HG03196 (cell line): ENCODE data around the gene OLFM2.
"Not testable (repeated sequence)": the region's sequence is repeated elsewhere in the genome, so short reads cannot be mapped to it uniquely, and the experiment has no call there.

ENCODE experiments used
- ATAC-seq: cut with Tn5 transposase; IDR thresholded peaks from one replicate; pipeline ENCODE4 v1.9.1; 2021; ENCODE audit not compliant: unreplicated experiment

OLFM2 gene

DNA sequence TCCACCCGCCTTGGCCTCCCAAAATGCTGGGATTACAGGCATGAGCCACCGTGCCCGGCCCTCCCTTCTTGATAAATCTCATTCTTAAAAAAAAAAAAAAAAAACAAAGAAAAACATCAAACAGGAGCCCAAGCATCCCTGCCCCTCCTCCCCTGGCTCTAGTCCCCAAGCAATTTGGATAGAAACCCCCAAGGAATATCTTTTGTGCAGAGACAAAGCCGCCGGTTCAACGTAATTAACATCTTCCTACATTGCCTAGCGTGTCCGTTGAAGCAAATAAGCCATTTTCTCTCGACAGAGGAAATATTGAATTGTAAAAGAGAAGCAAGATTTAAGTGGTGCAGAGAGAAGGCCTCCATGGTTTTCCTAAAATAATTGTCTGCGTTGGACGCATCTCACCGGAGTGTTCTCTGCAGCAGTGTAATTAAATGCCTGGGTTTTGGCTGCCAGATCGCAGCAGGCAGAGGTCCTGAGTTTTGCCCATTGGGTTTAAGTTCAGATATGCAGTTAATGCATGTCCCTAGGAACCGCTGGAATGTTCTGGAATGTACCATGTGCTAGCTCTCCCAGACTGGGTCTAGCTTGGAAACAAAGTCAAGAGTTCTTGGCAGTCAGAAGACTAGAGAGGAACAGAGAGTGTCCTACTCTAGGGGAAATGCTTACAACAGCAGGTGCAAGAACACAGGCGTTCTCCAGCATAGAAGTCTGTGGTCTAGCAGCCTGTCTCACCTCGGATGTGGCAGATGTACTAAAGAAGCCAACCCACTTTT lies 70.4 kb downstream of the OLFM2 start:
- ATAC-seq: no peak

DNA sequence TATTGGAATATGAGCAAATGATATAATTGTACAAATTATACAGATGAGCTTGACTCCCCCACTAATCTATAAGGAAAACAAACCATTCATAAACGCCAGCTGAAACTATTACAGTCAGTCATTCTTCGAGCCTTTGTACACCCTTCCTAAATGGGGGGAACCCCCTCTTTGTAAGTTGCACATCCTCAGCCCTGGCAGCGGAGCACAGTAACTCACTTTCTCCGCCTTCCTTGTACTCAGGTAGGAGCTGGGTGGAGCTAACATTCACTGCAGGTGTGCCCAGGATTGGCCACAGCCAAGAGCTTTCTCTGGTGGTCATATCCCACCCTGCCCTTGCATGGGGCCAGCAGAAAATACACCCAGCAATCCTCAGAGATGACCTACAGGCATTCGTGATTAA lies 72.6 kb downstream of the OLFM2 start:
- ATAC-seq: no peak

DNA sequence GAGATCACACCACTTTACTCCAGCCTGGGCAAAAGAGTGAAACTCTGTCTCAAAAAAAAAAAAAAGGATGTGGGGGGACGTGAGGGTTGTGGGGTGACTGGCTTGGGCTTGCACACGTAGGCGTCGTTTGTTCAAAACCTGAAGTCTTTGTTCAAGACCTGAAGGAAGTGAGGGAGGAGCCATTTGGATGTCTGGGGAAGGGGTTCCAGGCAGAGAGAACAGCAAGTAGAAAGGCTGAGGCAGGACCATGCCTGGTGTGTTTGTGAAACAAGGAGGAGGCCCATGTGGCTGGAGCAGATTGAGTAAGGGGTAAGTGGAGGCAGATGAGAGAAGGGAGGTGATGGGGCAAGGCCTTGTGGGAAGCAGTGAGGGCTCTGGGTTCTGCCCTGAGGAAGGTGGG lies 73.4 kb downstream of the OLFM2 start:
- ATAC-seq: no peak

DNA sequence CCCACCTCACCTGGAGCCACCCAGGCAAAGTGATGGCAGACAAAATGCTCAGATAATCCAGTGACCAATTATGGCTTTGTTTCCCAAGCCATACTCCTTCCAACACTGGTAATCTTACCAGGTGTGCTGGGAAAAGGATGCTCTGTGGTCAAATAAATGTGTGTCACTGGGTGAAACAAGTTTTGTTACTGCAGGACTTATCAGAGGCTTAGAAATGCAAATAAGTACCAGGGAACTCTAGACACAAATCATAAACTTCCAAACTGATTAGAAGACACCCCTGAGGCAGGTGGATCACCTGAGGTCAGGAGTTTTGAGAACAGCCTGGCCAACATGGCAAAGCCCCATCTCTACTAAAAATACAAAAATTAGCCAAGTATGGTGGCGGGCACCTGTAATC lies 74.8 kb downstream of the OLFM2 start:
- no peak for ATAC-seq

DNA sequence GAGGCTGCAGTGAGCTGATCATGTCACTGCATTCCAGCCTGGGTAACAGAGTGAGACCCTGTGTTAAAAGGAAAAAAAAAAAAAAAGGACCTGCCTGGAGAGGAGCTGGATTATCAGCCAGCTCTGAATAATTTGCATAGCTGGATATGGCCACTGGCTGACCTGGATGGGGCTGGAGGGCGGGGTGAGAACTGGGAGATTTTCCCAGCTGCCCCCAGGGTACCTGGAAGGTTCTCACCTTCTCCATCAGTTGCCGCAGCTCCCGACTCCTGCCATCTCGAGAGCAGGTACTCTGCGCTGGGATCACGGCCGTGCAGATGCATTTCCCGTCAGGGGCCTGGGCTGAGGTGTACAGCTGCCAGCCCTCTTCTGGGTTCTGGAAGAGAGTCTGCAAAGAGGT lies 75.9 kb downstream of the OLFM2 start:
- ATAC-seq: no peak

DNA sequence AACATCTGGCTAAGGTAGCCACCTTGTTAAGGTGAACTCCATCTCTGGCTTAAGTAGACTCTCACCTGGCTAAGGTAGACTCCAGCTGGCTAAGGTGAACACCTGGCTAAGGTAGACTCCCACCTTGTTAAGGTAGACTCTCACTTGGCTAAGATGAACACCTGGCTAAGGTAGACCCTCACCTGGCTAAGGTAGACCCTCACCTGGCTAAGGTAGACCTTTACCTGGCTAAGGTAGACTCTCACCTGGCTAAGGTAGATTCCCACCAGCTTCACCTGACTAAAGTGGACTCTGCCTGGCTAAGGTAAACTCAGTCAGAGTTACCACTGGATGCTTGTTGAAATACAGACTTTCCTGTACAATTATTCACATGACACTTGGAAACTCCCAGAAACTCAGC lies 77.5 kb downstream of the OLFM2 start:
- no peak for ATAC-seq

DNA sequence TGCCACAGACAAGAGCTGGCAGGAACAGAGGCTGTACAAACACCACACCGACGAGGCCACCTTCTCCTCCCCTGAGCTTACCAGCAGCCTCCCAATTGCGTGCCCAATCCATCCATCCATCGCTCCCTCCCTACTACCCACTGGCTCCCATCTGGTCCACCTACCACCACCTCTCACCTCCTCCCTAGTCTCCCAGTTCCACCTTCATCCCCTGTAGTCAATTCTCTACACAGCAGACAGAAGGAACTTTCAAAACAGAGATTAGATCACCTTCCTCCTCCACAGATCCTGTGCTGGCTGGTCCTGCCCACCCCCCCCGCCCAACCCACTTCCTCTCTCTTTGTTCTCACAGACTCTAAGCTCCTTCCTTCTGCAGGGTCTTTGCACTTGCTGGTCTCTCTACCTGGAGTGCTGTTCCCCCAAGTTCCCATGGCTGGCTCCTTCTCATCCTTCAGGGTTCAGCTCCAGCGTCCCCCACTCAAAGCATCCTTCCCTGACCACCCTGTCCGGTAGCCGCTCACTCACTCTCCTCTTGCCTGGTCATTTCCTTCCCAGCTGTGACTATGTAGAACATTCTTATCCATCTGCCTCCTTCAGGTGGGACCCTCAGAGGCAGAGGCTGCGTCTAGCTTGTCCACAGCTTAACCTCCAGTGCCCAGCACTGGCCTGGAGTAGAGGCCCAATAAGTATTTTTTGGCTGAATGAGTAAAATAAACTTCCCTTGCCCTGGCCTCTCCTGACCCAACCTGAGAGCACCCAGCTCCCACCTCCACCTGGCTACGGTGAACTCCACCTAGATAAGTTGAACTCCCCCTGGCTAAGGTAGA lies 78.2 kb downstream of the OLFM2 start:
- no peak for ATAC-seq

DNA sequence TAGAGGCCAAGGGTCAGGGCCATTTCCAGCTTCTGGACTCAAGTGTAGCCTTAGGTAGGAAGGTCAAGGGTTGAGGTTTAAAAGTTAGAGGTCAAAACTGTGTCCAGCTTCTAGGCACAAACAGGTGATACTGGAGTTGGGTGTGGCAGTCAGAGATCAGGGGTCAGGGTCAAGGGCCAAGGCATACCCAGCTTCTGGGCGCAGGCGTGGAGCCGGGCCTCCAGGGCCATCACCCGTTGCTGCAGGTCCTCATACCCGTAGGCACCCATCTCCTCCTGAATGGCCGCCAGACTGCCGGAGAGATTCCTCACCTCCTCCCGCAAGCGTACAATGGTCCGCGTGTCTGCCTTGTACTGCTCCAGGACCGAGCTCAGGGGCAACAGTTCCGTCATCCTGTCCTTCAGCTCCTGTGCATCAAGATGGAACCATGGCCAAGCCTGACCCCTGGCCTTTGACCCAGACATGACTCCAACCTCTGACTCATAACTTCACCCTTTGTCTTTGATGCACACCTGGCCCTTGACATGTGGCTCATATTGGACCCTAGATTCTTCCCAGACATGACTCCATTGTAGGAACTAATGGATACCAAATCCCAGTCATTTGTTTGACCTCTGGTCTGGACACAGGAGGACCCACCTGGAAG lies 79.1 kb downstream of the OLFM2 start:
- no peak for ATAC-seq

DNA sequence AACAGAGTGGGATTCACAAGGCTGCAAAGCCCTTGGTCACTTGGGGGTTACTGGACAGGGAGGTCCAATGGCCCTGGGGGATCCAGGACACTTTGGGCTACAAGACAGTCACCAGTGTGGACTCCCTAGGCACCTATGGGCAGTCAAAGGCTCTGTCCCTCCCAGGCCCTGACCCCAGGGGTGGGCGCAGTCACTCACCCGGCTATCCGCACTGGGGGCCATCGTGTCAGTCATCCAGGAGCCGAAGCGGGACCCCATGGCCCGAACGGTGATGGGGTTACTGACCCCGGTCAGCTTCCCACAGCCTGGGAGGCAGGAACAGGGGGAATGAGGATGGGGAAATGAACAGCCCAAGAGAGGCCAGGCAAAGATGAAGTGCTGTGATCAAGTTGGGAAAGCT lies 79.7 kb downstream of the OLFM2 start:
- no peak for ATAC-seq

DNA sequence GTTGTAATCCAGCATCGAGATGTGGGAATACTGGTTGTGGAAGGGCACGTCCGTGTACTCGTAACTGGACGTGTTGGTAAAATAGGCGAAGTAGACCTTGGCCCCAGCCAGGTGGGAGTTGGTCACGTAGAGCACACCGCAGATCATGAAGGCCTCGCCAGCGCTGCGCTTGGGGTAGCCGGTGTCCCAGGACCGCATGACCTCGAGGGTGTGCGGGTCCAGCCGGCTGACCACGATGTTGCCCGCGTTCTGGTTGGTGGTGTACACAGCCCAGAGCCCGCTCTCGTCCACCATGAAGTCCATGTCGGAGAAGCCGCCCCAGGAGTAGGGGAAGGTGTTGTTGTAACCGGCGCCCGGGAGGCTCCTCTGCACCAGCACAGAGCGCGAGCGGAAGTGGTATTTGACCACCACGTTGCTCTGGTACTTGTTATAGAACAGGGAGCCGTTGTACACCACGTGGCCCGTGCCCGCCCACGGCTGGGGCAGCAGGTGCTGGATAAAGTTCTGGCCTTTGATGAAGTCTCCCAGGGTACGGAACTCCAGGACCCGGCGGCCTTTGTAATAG lies 82.0 kb downstream of the OLFM2 start:
- ATAC-seq: no peak

DNA sequence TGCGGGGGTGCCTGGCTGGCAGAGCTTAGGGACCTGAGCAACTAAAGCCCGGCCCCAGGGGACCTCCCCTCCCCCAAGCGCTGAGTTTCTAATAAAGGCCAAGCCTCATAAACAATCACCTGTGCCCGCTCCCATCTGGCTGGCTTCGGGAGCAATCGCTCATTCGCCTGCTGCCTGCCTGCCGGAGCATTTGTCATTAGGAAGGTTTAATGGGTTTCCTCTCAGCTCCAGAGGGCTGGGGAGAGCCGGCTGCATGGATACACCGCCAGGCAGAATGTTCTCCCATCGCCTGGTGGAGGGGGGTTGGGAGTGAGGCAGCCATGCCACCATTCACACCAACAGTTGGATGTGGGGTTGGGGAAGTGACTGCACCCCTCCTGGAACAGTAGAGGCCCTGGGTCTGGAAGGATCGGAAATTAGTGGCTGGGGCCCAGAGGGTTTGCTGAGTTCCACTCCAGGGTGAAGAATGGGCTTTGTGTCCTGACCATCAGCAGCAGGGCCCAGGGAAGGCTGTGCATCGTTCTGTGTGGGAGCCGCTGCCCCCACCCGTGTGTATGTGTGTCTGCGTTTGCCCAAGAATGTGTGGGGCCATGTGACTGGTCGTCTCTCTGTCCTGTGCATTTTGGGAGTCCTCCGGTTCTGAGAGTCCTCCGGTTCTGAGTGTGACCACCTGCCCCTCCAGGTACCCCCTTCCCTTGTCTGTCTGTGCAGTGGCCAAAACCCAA lies 85.9 kb downstream of the OLFM2 start:
- no peak for ATAC-seq

DNA sequence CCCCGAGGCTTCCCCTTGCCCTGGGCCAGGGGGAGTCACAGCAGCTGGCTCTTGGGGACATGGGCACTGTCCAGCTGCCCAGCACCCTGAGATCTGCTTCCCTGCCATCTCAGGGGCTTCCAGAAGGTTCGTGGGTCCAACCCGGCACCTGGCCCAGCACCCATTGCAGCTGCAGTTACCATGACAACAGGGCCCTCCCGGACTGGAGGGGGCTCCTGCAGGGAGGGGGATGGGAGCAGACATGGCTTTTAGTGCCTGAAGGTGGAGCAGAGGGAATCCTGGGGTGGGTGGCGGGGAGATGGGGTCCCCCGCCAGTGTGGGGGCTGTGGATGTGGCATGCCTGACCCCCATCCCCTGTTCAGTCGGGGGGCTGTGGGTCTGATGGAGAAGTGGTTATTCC lies 86.5 kb downstream of the OLFM2 start:
- ATAC-seq: no peak

DNA sequence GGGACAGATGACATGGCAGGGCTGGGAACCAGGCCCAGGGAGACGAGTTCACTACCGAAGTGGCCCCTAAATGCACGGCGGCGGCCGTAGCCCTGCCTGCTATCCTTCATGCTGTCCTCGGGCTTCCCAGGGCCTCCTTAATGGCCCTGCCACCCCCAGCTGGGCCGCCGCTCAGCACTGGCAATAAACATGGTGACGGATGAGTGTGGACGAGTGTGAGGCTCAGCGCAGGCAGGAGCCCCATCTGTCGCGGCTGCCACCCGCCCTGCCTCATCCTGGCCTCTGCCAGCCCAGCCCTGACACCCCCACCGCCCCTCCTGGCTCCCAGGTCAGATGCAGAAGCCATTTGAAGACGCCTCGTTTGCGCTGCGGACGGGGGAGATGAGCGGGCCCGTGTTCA lies 87.6 kb downstream of the OLFM2 start:
- no peak for ATAC-seq

DNA sequence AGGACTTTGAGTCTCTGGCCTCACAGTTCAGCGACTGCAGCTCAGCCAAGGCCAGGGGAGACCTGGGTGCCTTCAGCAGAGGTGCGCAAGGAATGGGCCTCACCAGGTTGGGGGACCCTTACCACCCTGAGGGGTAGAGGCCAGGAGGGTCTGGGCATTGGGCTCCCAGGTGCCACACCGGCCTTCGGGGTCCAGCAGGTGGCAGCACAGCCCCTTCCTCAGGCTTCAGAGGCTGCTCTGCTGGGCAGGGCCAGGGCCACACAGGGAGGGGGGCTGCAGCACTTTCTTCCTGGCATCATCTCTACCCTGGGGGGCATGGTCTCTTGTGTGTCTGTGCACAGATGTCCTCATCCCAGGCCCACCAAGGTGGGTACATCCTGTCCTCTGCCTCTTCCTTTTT lies 88.3 kb downstream of the OLFM2 start:
- ATAC-seq: no peak

DNA sequence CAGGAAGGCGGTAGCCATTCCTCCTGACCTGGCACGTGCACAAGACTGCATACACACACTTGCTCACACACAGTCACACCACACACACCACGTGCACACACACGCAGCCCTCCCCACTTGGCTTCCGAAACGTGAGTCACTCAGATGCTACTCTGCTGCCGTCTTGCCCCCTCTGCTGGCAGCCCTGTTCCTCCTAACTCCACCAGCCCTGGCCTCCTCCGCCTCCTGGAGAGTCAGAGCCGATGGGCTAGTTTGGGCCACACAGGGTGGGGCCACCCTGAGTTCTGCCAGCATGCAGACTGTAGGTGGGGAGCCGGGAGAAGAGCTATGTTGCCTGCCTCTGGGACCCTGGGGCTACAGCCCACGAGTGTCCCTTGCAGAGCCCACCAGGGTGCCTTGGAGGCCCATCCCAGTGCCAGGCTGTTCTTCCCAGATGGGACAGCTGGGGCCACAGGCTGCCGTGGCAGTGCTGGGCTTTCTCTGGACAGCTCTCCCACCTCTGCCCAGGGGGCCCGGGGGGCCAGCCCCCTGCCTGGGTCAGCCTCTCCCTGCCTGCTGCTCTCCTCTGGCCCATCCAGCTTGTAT lies 89.1 kb downstream of the OLFM2 start:
- no peak for ATAC-seq

DNA sequence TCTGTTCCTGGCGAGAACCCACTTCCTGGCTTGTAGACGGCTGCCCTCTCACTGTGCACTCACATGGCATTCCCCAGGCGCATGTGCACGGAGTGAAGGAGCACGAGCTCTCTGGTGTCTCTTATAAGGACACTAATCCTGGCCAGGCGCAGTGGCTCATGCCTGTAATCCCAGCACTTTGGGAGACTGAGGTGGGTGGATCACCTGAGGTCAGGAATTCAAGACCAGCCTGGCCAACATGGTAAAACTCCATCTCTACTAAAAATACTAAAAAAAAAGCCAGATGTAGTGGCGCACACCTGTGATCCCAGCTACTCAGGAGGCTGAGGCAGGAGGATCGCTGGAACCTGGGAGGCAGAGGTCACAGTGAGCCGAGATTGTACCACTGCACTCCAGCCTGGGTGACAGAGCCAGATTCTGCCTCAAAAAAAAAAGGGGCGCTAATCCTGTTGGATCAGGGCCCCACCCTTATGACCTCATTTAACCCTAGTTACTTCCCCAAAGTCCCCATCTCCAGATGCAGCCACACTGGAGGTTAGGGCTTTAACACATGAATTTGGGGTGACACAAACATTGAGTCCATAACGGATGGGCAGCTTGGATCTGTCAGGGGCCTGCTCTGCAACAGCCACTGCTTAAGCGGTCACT lies 92.6 kb downstream of the OLFM2 start:
- ATAC-seq: not testable (repeated sequence)

DNA sequence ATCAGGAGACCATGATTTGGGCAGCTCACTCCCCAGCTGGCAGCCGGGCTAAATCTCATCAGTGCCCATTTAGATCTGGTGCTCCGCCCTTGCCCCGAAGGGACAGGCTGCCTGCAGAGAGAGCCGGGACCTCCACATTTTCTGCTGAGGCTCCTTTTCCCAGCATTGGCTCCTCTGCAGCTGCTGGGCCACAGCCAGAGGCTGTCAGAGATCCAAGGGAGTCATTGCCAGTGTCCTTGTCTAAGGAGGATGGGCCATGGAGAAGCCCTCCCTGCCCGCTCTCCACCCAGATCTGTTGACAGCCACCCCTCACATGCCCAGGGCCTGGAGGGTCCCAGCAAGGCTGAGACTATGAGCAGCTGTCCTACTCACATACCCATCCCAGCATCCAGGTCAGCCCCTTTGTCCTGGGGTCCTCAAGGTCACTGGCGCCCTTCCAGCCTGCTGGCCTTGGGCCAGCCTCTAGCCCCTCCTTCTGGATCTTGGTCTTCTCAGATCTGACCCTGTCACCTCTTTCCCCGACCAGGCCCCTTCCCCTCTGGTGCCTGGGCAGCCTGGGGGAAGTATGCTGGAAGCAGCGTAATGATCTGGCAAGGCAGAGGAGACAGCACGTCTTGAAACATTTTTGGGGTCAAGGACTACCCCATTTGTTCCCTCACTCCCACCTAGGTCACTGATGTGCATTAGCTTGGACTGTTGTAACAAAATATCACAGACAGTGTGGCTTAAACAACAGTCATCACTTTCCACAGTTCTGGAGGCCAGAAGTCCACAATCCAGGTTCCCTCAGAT lies 93.3 kb downstream of the OLFM2 start:
- no peak for ATAC-seq

DNA sequence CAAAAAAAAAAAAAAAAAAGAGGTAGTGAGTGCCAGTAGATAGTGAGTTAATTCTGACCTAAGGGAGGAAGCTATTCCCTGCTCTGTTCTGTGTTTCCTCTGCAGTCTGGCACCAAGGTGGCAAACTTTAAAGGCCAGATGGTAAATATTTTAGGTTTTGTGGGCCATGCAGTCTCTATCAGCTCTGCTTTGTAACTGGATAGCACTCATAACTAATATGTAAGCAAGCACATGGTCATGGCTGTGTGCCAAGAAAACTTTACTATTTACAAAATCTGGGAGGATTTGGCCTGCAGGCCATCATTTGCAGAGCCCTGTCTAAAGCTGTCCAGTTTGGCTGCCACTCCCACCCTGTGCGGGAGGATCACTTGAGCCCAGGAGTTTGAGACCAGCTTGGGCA lies 96.9 kb downstream of the OLFM2 start:
- no peak for ATAC-seq

DNA sequence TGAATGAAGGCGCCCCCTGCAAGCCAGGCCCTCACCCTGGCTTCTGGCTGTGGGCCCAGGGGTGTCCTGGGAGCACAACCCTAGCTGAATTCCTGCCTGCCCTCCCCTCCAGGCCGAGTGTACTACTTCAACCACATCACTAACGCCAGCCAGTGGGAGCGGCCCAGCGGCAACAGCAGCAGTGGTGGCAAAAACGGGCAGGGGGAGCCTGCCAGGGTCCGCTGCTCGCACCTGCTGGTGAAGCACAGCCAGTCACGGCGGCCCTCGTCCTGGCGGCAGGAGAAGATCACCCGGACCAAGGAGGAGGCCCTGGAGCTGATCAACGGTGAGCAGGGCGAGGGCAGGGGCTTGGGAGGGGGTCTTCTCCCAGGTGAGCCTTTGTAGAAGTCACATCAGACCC lies 98.0 kb downstream of the OLFM2 start:
- no peak for ATAC-seq
